ENCODE measurements around the gene C18orf63.

- no peak for TF ChIP-seq GABPA (IDR thresholded peaks at IDR 0.05; ENCODE audit: low read depth)
- TF ChIP-seq CTCF (IDR thresholded peaks at IDR 0.05; ENCODE audit: insufficient read depth, low read length) = no peak
- TF ChIP-seq POLR2AphosphoS5 (IDR thresholded peaks at IDR 0.05; ENCODE audit: low read depth) = no peak
- no peak for TF ChIP-seq REST (IDR thresholded peaks at IDR 0.05; ENCODE audit: insufficient replicate concordance, low read depth)
- TF ChIP-seq SPI1 (IDR thresholded peaks at IDR 0.05; ENCODE audit: borderline replicate concordance, low read depth) = no peak
These were observed 21.7 kb downstream of the C18orf63 start for GRCh38 chr18:74337155-74337911.

All from HL-60 (cell line).